COLO668 (cell line): ENCODE results near the gene FBXW9.
"Not testable (repeated sequence)": the region's sequence is repeated elsewhere in the genome, so short reads cannot be mapped to it uniquely, and the experiment has no call there.

ENCODE experiments used
- DNase-seq: peaks from one replicate; lab custom pipeline; 2025; ENCODE audit not compliant: unreplicated experiment; lab: John Stamatoyannopoulos, UW

The FBXW9 gene

GRCh38 chr19:12715929-12716328 lies 19.5 kb upstream of the FBXW9 start:
- DNase-seq, result no peak

DNA sequence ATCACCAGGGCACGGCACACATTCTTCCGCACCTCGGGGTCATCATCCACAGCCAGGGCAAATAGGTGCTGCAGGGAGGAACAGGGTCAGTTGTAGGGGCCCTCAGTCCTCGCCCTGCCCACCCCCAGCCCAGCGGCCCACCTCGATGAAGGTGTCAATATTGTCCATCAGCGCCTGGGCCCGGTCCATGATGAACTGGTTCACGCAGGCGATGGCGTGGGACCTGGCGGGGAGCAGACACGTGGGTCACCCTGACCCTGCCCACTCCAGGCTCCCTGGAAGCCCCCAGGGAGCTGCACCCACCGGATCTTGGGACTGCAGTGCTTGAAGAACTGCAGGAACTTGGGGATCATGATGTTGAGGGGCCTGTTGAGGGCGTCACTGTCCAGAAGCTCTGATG lies 18.7 kb upstream of the FBXW9 start:
- no peak for DNase-seq

DNA sequence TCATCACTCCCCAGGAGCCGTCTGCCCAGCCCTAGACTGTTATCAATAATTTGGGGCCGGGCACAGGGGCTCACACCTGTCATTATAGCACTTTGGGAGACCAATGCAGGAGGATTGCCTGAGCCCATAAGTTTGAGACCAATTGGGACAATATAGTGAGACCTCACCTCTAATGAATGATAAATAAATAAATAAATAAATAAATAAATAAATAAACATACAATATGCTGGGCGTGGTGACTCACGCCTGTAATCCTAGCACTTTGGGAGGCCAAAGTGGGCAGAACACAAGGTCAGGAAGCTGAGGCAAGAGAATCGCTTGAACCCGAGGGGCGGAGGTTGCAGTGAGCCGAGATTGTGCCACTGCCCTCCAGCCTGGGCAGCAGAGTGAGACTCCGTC lies 16.9 kb upstream of the FBXW9 start:
- not testable (repeated sequence) for DNase-seq

DNA sequence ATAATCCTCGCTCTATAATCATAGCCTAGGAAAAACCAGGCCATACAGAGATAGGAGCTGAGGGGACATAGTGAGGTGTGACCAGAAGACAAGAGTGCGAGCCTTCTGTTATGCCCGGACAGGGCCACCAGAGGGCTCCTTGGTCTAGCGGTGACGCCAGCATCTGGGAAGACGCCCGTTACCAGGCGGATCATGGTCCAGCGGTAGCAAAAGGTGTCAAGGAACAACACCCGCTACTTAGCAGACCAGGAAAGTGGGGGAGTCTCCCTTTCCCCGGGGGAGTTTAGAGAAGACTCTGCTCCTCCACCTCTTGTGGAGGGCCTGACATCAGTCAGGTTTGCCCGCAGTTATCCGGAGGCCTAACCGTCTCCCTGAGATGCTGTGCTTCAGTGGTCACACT lies 15.6 kb upstream of the FBXW9 start:
- DNase-seq, result not testable (repeated sequence)

GRCh38 chr19:12711187-12711586 lies 14.8 kb upstream of the FBXW9 start:
- DNase-seq, result no peak

GRCh38 chr19:12708641-12709040 lies 12.2 kb upstream of the FBXW9 start:
- DNase-seq, result no peak

DNA sequence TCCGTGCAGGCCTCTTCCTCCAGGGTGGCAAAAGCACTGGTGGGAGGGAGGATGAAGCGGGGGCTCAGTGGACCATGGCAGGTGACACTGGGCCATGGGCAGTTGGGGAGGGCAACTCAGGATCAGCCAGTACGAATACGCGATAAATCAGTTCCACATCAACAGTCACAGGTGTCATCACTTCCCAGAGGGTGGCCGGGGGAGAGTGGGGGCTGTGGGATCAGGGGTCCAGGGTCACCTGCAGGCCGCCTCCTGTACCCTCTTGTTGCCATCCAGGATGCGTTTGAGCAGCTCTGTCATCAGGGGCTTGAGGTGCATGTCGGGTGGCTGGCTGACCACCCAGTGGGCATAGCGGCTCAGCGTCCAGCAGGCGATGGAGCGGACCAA lies 9.9 kb upstream of the FBXW9 start:
- DNase-seq, result no peak

GRCh38 chr19:12705654-12706331 lies 9.4 kb upstream of the FBXW9 start:
- no peak for DNase-seq

GRCh38 chr19:12705169-12705568 lies 8.7 kb upstream of the FBXW9 start:
- DNase-seq, result no peak

- DNase-seq, result peak; percentile 6
Measured at GRCh38 chr19:12703046-12703445, 6.6 kb upstream of the FBXW9 start.

- DNase-seq, result no peak
Measured at GRCh38 chr19:12701596-12702282, 5.3 kb upstream of the FBXW9 start.

DNA sequence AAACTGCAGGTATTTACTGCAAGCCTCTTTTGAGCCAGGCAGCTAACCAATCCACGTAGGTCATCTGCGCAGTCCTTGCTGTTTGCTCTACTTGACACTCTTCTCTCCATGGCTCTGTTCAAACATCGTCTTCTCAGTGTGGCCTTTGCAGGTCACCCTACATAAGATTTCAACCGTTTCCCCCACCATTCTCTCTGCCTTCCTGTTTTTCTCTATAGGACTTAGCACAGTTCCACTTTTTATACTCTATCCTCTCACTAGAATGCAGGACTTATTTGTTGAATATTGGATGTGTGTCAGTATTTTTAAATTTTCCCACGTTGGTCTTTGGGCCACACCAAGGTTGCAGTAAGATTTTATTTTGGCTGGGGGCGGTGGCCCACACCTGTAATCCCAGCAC lies 1.7 kb upstream of the FBXW9 start:
- no peak for DNase-seq

GRCh38 chr19:12697425-12697824 lies 994 bp upstream of the FBXW9 start:
- not testable (repeated sequence) for DNase-seq

DNA sequence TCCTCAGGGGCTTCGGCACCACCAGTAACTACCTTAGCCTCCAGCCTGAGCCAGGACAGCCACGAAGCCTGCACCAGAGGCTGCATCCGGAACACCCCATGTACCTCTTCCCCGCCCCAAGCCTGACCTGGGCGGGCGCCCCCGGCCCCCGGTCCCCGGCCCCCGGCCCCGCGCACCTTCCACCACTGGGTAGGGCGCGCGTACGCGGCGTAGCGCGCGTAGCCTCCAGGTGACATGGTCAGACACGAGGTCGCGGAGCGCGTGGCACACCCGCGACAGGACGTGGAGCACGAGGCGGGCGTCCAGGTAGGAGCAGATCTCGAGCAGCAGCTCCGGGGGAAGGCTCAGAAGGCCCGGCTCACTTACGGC lies 450 bp downstream of the FBXW9 start:
- peak; percentile 37 for DNase-seq

GRCh38 chr19:12695514-12695913 lies 917 bp downstream of the FBXW9 start:
- no peak for DNase-seq

GRCh38 chr19:12695096-12695495 lies 1.3 kb downstream of the FBXW9 start:
- no peak for DNase-seq

DNA sequence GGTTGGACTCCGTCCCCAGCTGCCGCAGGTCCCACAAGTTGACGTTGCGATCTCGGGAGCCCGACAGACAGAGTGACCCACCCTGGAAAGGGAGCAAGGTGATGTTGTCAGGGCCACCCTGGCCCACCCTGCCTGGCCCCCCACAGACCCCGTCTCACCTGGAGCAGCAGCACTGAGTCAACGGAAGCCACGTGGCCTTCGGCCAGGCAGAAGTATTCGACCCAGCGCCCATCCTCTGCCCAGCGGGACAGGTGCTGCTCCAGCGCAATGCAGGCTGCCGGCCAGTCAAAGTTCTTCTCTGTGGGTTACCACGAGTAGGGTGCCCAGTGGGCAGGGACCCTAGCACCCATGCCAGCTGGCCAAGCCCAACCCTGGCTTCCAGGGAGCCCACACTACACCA lies 1.8 kb downstream of the FBXW9 start:
- DNase-seq, result no peak

- no peak for DNase-seq
Measured at GRCh38 chr19:12692960-12693359, 3.5 kb downstream of the FBXW9 start.

- no peak for DNase-seq
Measured at GRCh38 chr19:12689581-12690216, 6.7 kb downstream of the FBXW9 start.

- no peak for DNase-seq
Measured at GRCh38 chr19:12689012-12689411, 7.4 kb downstream of the FBXW9 start.

- no peak for DNase-seq
Measured at GRCh38 chr19:12687496-12688196, 8.8 kb downstream of the FBXW9 start, which contains the start of gene GNG14. TSS of gene GNG14 (plus strand) at chr19:12687998. CDS start at chr19:12688049, 51 bp downstream.

- no peak for DNase-seq
Measured at GRCh38 chr19:12685831-12686230, 10.6 kb downstream of the FBXW9 start.
